Brain microvascular endothelial cell (primary cell): ENCODE data around the gene SACM1L.

ENCODE experiments used
- DNase-seq: peaks from one replicate; pipeline ENCODE4 v3.0.0-alpha.2; 2020
- H3K27ac ChIP-seq: fragments of 250-450 bp; sonication (Bioruptor Pico); 2 replicates; pipeline ENCODE4 v1.5.1; 2020; ENCODE audit warnings: mild to moderate bottlenecking, moderate library complexity
- H3K27me3 ChIP-seq: fragments of 250-450 bp; sonication (Bioruptor Pico); replicated peaks from 2 replicates; pipeline ENCODE4 v1.5.1; 2020; ENCODE audit warnings: mild to moderate bottlenecking
- H3K36me3 ChIP-seq: fragments of 250-450 bp; sonication (Bioruptor Pico); replicated peaks from 2 replicates; pipeline ENCODE4 v1.5.1; 2020; ENCODE audit warnings: mild to moderate bottlenecking
- H3K4me3 ChIP-seq: 2 replicates; pipeline ENCODE4 v1.5.1; 2011; ENCODE audit warnings: low read depth, mild to moderate bottlenecking, control low read depth, low read length, moderate library complexity
- in situ Hi-C: cut with HindIII; loops from 2 replicates; pipeline ENCODE4 v1.10.0; 2017; ENCODE audit warnings: low sequenced_read_pairs, low pct_ligation_motif_present
- TF ChIP-seq, protein P1 (sequence below): IDR thresholded peaks from 2 replicates; pipeline ENCODE4 v1.5.1; 2011; ENCODE audit warnings: low read depth, mild to moderate bottlenecking, moderate library complexity, low read length, control low read depth, inconsistent platforms; ENCODE audit errors: missing control alignments

SACM1L gene

DNA sequence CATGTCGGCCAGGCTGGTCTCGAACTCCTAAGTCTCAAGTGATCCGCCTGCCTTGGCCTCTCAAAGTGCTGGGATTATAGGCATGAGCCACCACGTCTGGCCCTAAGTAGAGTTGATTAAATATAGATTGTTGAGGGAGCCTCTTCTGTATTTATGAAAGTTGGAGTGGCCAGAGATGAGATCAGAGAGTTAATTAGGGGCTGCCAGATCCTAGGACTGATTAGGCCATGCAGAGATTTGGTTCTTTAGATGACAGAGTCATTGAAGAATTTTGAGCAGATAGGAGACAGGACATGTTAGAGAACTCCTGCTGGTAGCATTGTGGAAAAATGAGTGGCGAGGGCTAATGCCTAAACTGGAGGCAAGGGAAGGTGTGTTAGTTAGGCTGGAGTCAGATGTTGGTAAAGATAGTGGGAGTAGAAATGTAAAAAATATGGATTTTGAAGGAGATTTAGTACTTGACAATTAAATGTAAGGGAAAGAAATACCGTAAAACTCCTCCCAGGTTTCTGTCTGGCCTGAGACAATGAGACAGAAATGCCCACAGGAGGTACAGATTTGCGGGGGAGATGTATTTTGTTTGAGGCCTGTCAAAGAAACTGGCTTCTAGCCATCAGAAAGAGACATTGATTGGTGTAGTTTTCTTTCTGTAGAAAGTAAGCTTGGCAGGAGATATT lies 23.4 kb downstream of the SACM1L start:
- Histone ChIP-seq H3K27me3 (no peaks in the 10 kb centered on the region), H3K27ac (peak overlapping the region; percentile 32), H3K4me3 (no peak overlapping the region), H3K36me3 (peaks cover 28% of the 10 kb centered on the region)
- DNase-seq: no peak
- TF ChIP-seq, protein P1, sequence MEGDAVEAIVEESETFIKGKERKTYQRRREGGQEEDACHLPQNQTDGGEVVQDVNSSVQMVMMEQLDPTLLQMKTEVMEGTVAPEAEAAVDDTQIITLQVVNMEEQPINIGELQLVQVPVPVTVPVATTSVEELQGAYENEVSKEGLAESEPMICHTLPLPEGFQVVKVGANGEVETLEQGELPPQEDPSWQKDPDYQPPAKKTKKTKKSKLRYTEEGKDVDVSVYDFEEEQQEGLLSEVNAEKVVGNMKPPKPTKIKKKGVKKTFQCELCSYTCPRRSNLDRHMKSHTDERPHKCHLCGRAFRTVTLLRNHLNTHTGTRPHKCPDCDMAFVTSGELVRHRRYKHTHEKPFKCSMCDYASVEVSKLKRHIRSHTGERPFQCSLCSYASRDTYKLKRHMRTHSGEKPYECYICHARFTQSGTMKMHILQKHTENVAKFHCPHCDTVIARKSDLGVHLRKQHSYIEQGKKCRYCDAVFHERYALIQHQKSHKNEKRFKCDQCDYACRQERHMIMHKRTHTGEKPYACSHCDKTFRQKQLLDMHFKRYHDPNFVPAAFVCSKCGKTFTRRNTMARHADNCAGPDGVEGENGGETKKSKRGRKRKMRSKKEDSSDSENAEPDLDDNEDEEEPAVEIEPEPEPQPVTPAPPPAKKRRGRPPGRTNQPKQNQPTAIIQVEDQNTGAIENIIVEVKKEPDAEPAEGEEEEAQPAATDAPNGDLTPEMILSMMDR: no peak
- in situ Hi-C loops: no loop called here

DNA sequence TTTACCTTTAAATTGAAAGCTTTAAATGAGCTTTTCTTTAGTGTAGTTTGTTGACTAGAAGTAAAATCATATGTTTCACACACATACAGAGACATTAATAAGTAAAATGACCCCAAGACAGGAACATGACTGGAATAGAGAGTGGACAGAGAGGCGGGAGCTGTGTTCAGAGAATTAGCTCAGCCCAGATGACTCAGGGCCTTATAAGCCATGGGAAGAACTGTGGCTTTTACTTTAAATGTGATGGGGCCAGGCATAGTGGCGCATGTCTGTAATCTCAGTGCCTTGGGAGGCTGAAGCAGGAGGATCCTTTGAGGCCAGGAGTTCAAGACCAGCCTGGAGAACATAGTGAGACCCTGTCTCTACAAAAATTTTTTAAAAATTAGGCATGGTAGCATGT lies 26.7 kb downstream of the SACM1L start:
- Histone ChIP-seq H3K36me3 (peaks cover 23% of the 10 kb centered on the region), H3K27ac (peak overlapping the region; percentile 26), H3K27me3 (no peaks in the 10 kb centered on the region), H3K4me3 (no peak overlapping the region)
- TF ChIP-seq, protein P1: no peak
- in situ Hi-C loops: no loop called here
- peak; percentile 45 for DNase-seq

DNA sequence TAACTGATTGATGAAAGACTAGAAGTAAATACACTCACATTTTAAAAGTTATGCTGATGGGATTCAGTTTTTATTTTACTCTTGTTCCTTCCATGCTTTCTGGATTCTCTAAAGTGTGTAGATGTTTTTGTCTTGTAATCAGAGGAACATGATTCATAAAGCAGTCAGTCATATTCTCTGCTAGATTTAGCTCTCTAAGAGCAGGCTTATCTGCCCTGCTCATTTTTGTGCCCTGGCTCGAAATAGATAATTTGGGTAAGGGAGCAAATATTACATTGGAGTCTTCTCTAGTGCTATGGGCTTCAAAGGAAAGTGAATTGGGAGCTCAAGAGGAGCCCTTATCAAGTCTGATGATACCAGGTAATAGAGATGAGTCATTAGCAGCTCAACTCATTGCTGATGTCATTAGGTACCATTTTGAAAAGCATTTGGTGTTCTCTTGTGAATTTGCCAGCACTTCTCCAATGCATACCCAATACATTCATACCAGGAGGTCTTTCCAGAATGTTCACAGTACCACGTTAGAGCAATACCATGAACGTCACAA lies 27.7 kb downstream of the SACM1L start:
- no peak overlapping the region for H3K4me3 ChIP-seq
- TF ChIP-seq, protein P1: no peak
- no peaks in the 10 kb centered on the region for H3K27me3 ChIP-seq
- in situ Hi-C loops: no loop called here
- H3K36me3 ChIP-seq: peaks cover 16% of the 10 kb centered on the region
- peak; percentile 4 for DNase-seq
- H3K27ac ChIP-seq: no peak overlapping the region

DNA sequence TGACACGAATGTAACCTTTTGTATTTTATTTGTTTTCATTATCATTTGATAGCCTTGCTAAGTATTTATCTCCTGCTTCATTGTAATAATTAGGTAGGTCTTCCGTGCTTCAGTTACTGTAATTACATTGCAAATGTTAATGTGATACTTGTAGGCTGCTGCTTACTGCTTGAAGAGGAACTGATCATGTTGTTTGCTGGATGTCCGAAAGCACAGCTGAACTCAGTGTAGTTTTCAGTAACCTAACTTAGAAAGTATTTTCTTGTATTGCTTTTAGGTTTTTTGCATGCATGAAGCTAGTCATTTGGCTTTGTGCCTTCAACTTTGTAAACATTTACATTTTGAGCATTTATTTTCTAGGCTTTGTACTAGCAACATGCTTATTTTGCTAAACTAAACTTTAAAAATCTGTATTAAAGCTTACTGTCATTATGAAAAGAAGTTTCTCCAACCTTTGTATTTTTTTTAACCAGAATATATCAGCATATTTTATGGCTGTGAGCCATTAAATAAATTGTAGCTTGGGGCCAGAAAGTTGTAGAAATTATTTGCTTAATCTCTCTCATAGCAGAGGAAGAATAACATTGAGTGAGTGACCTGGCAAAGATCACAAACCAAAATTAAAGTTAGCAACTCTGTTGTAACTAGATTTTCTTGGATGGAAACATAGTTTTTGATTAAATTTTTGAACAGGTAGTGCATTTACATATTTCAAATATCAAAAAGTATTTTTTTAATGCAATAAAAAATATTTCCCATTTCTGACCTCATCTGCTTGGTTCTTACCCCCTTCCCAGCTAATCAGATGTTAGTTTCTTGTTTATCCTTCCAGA lies 30.7 kb downstream of the SACM1L start:
- in situ Hi-C loops: no loop called here
- TF ChIP-seq, protein P1: no peak
- Histone ChIP-seq H3K36me3 (peaks cover 19% of the 10 kb centered on the region), H3K4me3 (no peak overlapping the region), H3K27me3 (no peaks in the 10 kb centered on the region), H3K27ac (no peak overlapping the region)
- DNase-seq: no peak

DNA sequence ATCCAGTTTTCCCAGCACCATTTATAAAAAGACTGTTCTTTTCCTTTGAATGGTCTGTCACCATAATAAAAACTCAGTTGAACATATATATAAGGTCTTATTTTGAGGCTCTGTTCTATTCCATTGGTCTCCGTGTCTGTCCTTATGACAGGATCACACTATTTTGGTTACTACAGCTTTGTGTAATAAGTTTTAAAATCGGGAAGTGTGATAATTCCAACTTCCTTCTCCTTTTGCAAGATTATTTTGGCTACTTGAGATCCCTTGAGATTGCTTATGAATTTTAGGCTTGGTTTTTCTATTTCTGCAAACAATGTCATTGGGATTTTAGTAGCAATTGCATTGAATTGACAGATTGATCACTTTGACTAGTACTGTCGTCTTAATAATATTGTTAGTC lies 35.7 kb downstream of the SACM1L start:
- Histone ChIP-seq H3K36me3 (peaks cover 10% of the 10 kb centered on the region), H3K27ac (no peak overlapping the region), H3K4me3 (no peak overlapping the region), H3K27me3 (no peaks in the 10 kb centered on the region)
- in situ Hi-C loops: no loop called here
- TF ChIP-seq, protein P1: no peak
- no peak for DNase-seq
